K562 (cell line): ENCODE data around the gene TJP2. TPM values are rescaled to one million over a fixed set of nuclear protein-coding genes. Genes with fewer than 3 reads are reported as not detected.

Experiments
- ARID3B ChIP-seq: fragments of 250-450 bp; sonication (Bioruptor Pico); IDR thresholded peaks from 2 replicates; pipeline ENCODE4 v1.4.0; 2020; ENCODE audit warnings: borderline replicate concordance
- CCNT2 ChIP-seq: IDR thresholded peaks from 2 replicates; pipeline ENCODE4 v1.6.1; 2011; ENCODE audit warnings: borderline replicate concordance, low read depth, mild to moderate bottlenecking, moderate library complexity, mixed read lengths, low read length; ENCODE audit not compliant: insufficient read length; ENCODE audit errors: extremely low read depth
- CHD1 ChIP-seq: fragments of 200-600 bp; sonication (generic); IDR thresholded peaks from one replicate; pipeline ENCODE4 v1.6.1; 2012; ENCODE audit warnings: mild to moderate bottlenecking, moderate library complexity, low read length, inconsistent platforms
- DPF2 ChIP-seq: fragments of 450-650 bp; IDR thresholded peaks from 2 replicates; pipeline ENCODE4 v1.6.1; 2016
- GATA2 ChIP-seq: sonication (generic); formaldehyde crosslinking; IDR thresholded peaks from 2 replicates; pipeline ENCODE4 v1.4.0; 2020; ENCODE audit warnings: mild to moderate bottlenecking, missing genetic modification reagents
- GATAD2B ChIP-seq: fragments of 450-650 bp; IDR thresholded peaks from 2 replicates; pipeline ENCODE4 v1.6.1; 2017; ENCODE audit warnings: mild to moderate bottlenecking, borderline replicate concordance
- HDAC8 ChIP-seq: fragments of 450-650 bp; IDR thresholded peaks from 2 replicates; pipeline ENCODE4 v1.6.1; 2016; ENCODE audit warnings: mild to moderate bottlenecking, missing genetic modification characterization, moderate library complexity, missing compliant biosample characterization
- NR4A1 ChIP-seq, 2 experiments: fragments of 250-450 bp in 1 of 2; fragments of 450-650 bp in 1 of 2; sonication (Bioruptor Pico) in 1 of 2; IDR thresholded peaks; 2 replicates each; pipeline versions ENCODE4 v1.4.0 to v1.6.1; 2016 to 2020; ENCODE audit warnings: mild to moderate bottlenecking in 2 of 2, missing compliant biosample characterization in 1 of 2, missing genetic modification characterization in 1 of 2, moderate library complexity in 1 of 2
- POLR2AphosphoS2 ChIP-seq: IDR thresholded peaks from 2 replicates; pipeline ENCODE4 v1.6.1; 2012; ENCODE audit warnings: low read length, improper control_type of control experiment
- PTTG1 ChIP-seq: fragments of 450-650 bp; IDR thresholded peaks from 2 replicates; pipeline ENCODE4 v1.6.1; 2016; ENCODE audit warnings: low read depth, mild to moderate bottlenecking, missing genetic modification characterization, missing compliant biosample characterization
- SIRT6 ChIP-seq: IDR thresholded peaks from one replicate; pipeline ENCODE4 v1.6.1; 2012; ENCODE audit warnings: low read depth, mild to moderate bottlenecking, control low read depth, inconsistent platforms, low read length, moderate library complexity
- SNRNP70 ChIP-seq: fragments of 200-400 bp; formaldehyde crosslinking; optimal IDR thresholded peaks from 2 replicates; pipeline ENCODE3; 2017; ENCODE audit warnings: low read depth, low read length
- STAT5B ChIP-seq: fragments of 250-450 bp; sonication (Bioruptor Pico); IDR thresholded peaks from 2 replicates; pipeline ENCODE4 v1.8.0; 2021; ENCODE audit warnings: mild to moderate bottlenecking, inconsistent platforms
- TCF7 ChIP-seq: sonication (generic); IDR thresholded peaks from 2 replicates; pipeline ENCODE4 v1.6.1; 2016; ENCODE audit warnings: antibody characterized with exemption, borderline replicate concordance
- YBX1 ChIP-seq: fragments of 450-650 bp; IDR thresholded peaks from 2 replicates; pipeline ENCODE4 v1.7.1; 2016; ENCODE audit warnings: mild to moderate bottlenecking
- ZNF740 ChIP-seq, 3 experiments: fragments of 200-800 bp in 1 of 3; sonication (Bioruptor generic) in 1 of 3; sonication (generic) in 1 of 3; formaldehyde crosslinking in 1 of 3; IDR thresholded peaks; 2 replicates each; pipeline versions ENCODE4 v1.6.1 to v1.8.0; 2016 to 2022; ENCODE audit warnings: mild to moderate bottlenecking in 2 of 3, missing compliant biosample characterization in 2 of 3, missing genetic modification characterization in 2 of 3, missing genetic modification reagents in 1 of 3
- ZNF766 ChIP-seq: fragments of 200-800 bp; sonication (Bioruptor generic); conservative IDR thresholded peaks from 2 replicates; pipeline ENCODE4 v1.6.1; 2016; ENCODE audit warnings: missing genetic modification characterization, missing compliant biosample characterization
- polyA plus RNA-seq, 8 experiments: library from polyadenylated mRNA; depleted of rRNA in 4 of 8; stranded (reverse) in 5 of 8; unstranded in 3 of 8; fragments of >200 nt; fragmentation: Nextera tagmentation in 2 of 8; fragmentation: Illumina TruSeq in 1 of 8; extraction: Ambion mirVana in 2 of 8; extraction: Trizol in 1 of 8; gene quantifications; 2 replicates each; pipeline versions ENCODE4 v1.2.1 to v1.2.3, GENCODE V29; 2011 to 2014; ENCODE audit warnings: inconsistent platforms in 1 of 8, missing spikeins in 1 of 8
- total RNA-seq, 7 experiments: library from RNA; depleted of rRNA in 6 of 7; stranded (reverse); fragments of >200 nt in 6 of 7; fragmentation: Illumina TruSeq in 2 of 7; extraction: Trizol in 2 of 7; gene quantifications; 2 replicates each; pipeline versions ENCODE4 v1.2.1 to v1.2.3, GENCODE V29; 2011 to 2021; ENCODE audit warnings: low replicate concordance in 1 of 7
- TF ChIP-seq, protein P1 (sequence below): sonication (generic); formaldehyde crosslinking; IDR thresholded peaks from 2 replicates; pipeline ENCODE4 v1.8.0; 2022; ENCODE audit warnings: missing genetic modification reagents, mild to moderate bottlenecking, borderline replicate concordance
- TF ChIP-seq, protein P2 (sequence below): fragments of 250-450 bp; sonication (Bioruptor Pico); IDR thresholded peaks from 2 replicates; pipeline ENCODE4 v1.8.0; 2022; ENCODE audit warnings: moderate library complexity, mild to moderate bottlenecking, inconsistent platforms
- TF ChIP-seq, protein P3 (sequence below): fragments of 250-450 bp; sonication (Bioruptor Pico); IDR thresholded peaks from 2 replicates; pipeline ENCODE4 v1.5.1; 2021; ENCODE audit warnings: mild to moderate bottlenecking

TJP2 gene
- total and polyA plus RNA-seq, 9 of the 15 experiments (the other 6 are each of a cell fraction or from before 2014, with no cell fraction given), result 4.0 to 24.1 (median 16.8) TPM

DNA sequence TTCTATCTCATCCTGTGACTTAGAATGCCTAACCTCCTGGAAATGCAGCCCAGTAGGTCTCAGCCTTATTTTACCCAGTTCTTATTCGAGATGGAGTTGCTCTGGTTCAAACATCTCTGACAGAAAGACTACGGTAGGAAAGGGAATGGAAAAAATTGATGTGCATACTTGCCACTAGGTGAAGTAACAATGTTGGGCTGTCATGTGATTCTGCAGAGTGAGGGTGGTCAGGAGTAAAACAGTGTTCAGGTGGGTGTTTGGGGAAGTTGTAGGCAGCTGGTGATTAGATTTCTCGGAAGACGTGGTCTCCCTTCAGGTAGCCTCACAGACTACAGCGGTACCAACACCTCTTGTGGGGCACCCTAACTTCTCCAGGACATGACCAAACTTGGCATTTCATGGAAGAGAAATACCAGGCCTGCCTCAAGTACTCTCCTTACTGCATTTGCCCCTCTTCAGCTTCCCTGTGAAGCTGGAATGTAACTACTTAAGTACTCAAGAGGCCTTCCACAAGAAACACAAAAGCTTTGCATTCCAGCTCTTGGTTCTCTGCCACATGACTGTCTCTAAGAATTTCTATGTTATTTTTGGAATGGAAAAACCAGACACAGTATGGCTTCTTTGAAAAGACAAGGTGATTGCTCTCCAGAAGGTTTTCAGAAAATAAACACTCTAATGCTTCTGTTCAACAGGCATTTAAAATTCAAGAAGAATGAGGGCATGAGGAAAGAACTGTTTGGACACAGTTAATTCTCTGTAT is 133.5 kb downstream of the TJP2 start (continued):
- TF ChIP-seq POLR2AphosphoS2, result no peak
- TF ChIP-seq, protein P1, sequence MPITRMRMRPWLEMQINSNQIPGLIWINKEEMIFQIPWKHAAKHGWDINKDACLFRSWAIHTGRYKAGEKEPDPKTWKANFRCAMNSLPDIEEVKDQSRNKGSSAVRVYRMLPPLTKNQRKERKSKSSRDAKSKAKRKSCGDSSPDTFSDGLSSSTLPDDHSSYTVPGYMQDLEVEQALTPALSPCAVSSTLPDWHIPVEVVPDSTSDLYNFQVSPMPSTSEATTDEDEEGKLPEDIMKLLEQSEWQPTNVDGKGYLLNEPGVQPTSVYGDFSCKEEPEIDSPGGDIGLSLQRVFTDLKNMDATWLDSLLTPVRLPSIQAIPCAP (CRISPR knock-in tag), result no peak
- TF ChIP-seq ZNF766 (CRISPR knock-in tag), result peak; percentile 63; the same call in 1 of the 2 replicates
- TF ChIP-seq YBX1, result no peak
- TF ChIP-seq CHD1, result no peak
- TF ChIP-seq STAT5B (CRISPR knock-in tag), result no peak
- TF ChIP-seq GATA2, result no peak
- no peak for TF ChIP-seq NR4A1 (CRISPR knock-in tag; IDR thresholded peaks at IDR 0.05)
- TF ChIP-seq NR4A1 (tag; IDR thresholded peaks at IDR 0.05), result peak; percentile 92
- no peak for TF ChIP-seq TCF7
- TF ChIP-seq ZNF740 (CRISPR knock-in tag; IDR thresholded peaks at IDR 0.05), result no peak
- peak in 1 of 2 experiments; percentile 85; a peak in 2 of 4 replicates for TF ChIP-seq ZNF740 (tag; IDR thresholded peaks at IDR 0.05)
- TF ChIP-seq, protein P2, sequence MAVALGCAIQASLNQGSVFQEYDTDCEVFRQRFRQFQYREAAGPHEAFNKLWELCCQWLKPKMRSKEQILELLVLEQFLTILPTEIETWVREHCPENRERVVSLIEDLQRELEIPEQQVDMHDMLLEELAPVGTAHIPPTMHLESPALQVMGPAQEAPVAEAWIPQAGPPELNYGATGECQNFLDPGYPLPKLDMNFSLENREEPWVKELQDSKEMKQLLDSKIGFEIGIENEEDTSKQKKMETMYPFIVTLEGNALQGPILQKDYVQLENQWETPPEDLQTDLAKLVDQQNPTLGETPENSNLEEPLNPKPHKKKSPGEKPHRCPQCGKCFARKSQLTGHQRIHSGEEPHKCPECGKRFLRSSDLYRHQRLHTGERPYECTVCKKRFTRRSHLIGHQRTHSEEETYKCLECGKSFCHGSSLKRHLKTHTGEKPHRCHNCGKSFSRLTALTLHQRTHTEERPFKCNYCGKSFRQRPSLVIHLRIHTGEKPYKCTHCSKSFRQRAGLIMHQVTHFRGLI (CRISPR knock-in tag), result 0 out of 2 replicates have a peak, but pooled peaks have one; percentile 54
- TF ChIP-seq HDAC8 (tag), result peak; percentile 92
- TF ChIP-seq SIRT6, result no peak
- TF ChIP-seq SNRNP70, result no peak
- TF ChIP-seq CCNT2, result no peak
- TF ChIP-seq GATAD2B, result no peak
- TF ChIP-seq, protein P3, sequence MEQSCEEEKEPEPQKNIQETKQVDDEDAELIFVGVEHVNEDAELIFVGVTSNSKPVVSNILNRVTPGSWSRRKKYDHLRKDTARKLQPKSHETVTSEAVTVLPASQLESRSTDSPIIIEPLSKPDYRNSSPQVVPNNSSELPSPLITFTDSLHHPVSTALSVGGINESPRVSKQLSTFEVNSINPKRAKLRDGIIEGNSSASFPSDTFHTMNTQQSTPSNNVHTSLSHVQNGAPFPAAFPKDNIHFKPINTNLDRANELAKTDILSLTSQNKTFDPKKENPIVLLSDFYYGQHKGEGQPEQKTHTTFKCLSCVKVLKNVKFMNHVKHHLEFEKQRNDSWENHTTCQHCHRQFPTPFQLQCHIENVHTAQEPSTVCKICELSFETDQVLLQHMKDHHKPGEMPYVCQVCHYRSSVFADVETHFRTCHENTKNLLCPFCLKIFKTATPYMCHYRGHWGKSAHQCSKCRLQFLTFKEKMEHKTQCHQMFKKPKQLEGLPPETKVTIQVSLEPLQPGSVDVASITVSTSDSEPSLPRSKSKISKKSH (CRISPR knock-in tag), result no peak
- TF ChIP-seq ARID3B (CRISPR knock-in tag), result no peak
- TF ChIP-seq PTTG1, result peak; percentile 48; the same call in 1 of the 2 replicates
- TF ChIP-seq DPF2, result no peak
